ENCODE measurements around the gene ARHGAP27.
A peak's percentile ranks its signal among the peaks of the same experiment; 100 is the strongest.
"Not testable (repeated sequence)": the region's sequence is repeated elsewhere in the genome, so short reads cannot be mapped to it uniquely, and the experiment has no call there.

ARHGAP27 gene

GRCh38 chr17:45451131-45451530, 18.5 kb upstream of the ARHGAP27 start:
- no peak overlapping the region for H3K4me3 ChIP-seq (ENCODE audit: low read length)
- TF ChIP-seq CTCF (IDR thresholded peaks at IDR 0.05; ENCODE audit: insufficient read depth, low read depth, low read length, missing control alignments): no peak
- DNase-seq (ENCODE audit: low read depth): no peak

- H3K4me3 ChIP-seq (ENCODE audit: low read length); DNase-seq (ENCODE audit: low read depth): not testable (repeated sequence)
Measured at GRCh38 chr17:45449708-45450329, 17.1 kb upstream of the ARHGAP27 start.

- not testable (repeated sequence) for H3K4me3 ChIP-seq (ENCODE audit: low read length); DNase-seq (ENCODE audit: low read depth)
Measured at GRCh38 chr17:45449260-45449659, 16.6 kb upstream of the ARHGAP27 start.

GRCh38 chr17:45448483-45448882, 15.8 kb upstream of the ARHGAP27 start:
- not testable (repeated sequence) for H3K4me3 ChIP-seq (ENCODE audit: low read length); DNase-seq (ENCODE audit: low read depth)

- H3K4me3 ChIP-seq (ENCODE audit: low read length); DNase-seq (ENCODE audit: low read depth): not testable (repeated sequence)
Measured at GRCh38 chr17:45448066-45448465, 15.4 kb upstream of the ARHGAP27 start.

- H3K4me3 ChIP-seq (ENCODE audit: low read length): not testable (repeated sequence)
- DNase-seq (ENCODE audit: low read depth): peak; percentile 34
Measured at GRCh38 chr17:45447650-45448049, 15.0 kb upstream of the ARHGAP27 start.

GRCh38 chr17:45446872-45447625, 14.4 kb upstream of the ARHGAP27 start:
- DNase-seq (ENCODE audit: low read depth): peak; percentile 62
- not testable (repeated sequence) for H3K4me3 ChIP-seq (ENCODE audit: low read length)

- not testable (repeated sequence) for H3K4me3 ChIP-seq (ENCODE audit: low read length)
- DNase-seq (ENCODE audit: low read depth): peak; percentile 89
Measured at GRCh38 chr17:45445901-45446743, 13.5 kb upstream of the ARHGAP27 start.

GRCh38 chr17:45444856-45445820, 12.5 kb upstream of the ARHGAP27 start:
- H3K4me3 ChIP-seq (ENCODE audit: low read length); DNase-seq (ENCODE audit: low read depth): not testable (repeated sequence)

- DNase-seq (ENCODE audit: low read depth): not testable (repeated sequence)
Measured at GRCh38 chr17:45444301-45444700, 11.6 kb upstream of the ARHGAP27 start.

GRCh38 chr17:45443371-45444260, 10.9 kb upstream of the ARHGAP27 start:
- DNase-seq (ENCODE audit: low read depth); H3K4me3 ChIP-seq (ENCODE audit: low read length): not testable (repeated sequence)

More at GRCh38 chr17:45444301-45444700, 11.6 kb upstream of the ARHGAP27 start:
- H3K4me3 ChIP-seq (ENCODE audit: low read length): not testable (repeated sequence)
